Central memory CD8-positive, alpha-beta T cell (primary cell): Measurements from ENCODE around the gene PTPRM.

ENCODE experiments used
- ATAC-seq: fragments of 150-1000 bp; cut with Tn5 transposase; replicated peaks from 2 replicates; pipeline ENCODE4 v1.10.0; 2022; ENCODE audit warnings: mild to moderate bottlenecking, moderate FRiP score, moderate number of reproducible peaks; ENCODE audit not compliant: poor library complexity, severe bottlenecking; ENCODE audit errors: extremely low read depth
- DNase-seq, 2 donors: peaks; one replicate each; pipeline ENCODE4 v3.0.0; 2021; ENCODE audit warnings: low spot score in 2 of 2
- H3K27ac Mint-ChIP-seq: one replicate; pipeline ENCODE4 v1.8.0; 2022; ENCODE audit warnings: low read depth, mild to moderate bottlenecking, moderate library complexity, mixed read lengths
- H3K27me3 Mint-ChIP-seq: one replicate; pipeline ENCODE4 v1.8.0; 2022; ENCODE audit warnings: mixed read lengths
- H3K36me3 Mint-ChIP-seq: one replicate; pipeline ENCODE4 v1.8.0; 2022; ENCODE audit warnings: mild to moderate bottlenecking, moderate library complexity, mixed read lengths; ENCODE audit not compliant: insufficient read depth
- H3K4me1 Mint-ChIP-seq: one replicate; pipeline ENCODE4 v1.8.0; 2022; ENCODE audit warnings: mixed read lengths
- H3K4me3 Mint-ChIP-seq: one replicate; pipeline ENCODE4 v1.8.0; 2022; ENCODE audit warnings: mild to moderate bottlenecking, moderate library complexity, mixed read lengths
- H3K9me3 Mint-ChIP-seq: one replicate; pipeline ENCODE4 v1.8.0; 2022; ENCODE audit warnings: mixed read lengths

The PTPRM gene

GRCh38 chr18:8450013-8450412 is 882.9 kb downstream of the PTPRM start:
- Mint-ChIP-seq H3K27me3 (peaks cover 18% of the 10 kb centered on the region), H3K4me1 (no peaks in the 10 kb centered on the region), H3K36me3 (peaks cover 2% of the 10 kb centered on the region), H3K9me3 (peaks cover 5% of the 10 kb centered on the region), H3K27ac (no peak overlapping the region), H3K4me3 (no peak overlapping the region)
- ATAC-seq (no peak), DNase-seq (no peak)

- Mint-ChIP-seq H3K27me3 (peaks cover 18% of the 10 kb centered on the region), H3K4me1 (no peaks in the 10 kb centered on the region), H3K27ac (no peak overlapping the region), H3K4me3 (no peak overlapping the region), H3K9me3 (peaks cover 5% of the 10 kb centered on the region), H3K36me3 (peaks cover 2% of the 10 kb centered on the region)
- DNase-seq (no peak), ATAC-seq (no peak)
Measured at GRCh38 chr18:8450898-8451665, 884.0 kb downstream of the PTPRM start.

- no peaks in the 10 kb centered on the region for H3K9me3 Mint-ChIP-seq
Measured at GRCh38 chr18:8453528-8453927, 886.4 kb downstream of the PTPRM start.

GRCh38 chr18:8454136-8454535 is 887.0 kb downstream of the PTPRM start:
- no peak for ATAC-seq
- Mint-ChIP-seq H3K36me3 (peaks cover 4% of the 10 kb centered on the region), H3K4me1 (no peaks in the 10 kb centered on the region), H3K9me3 (no peaks in the 10 kb centered on the region), H3K4me3 (no peak overlapping the region), H3K27ac (no peak overlapping the region), H3K27me3 (no peaks in the 10 kb centered on the region)
- DNase-seq: no peak

More at GRCh38 chr18:8453528-8453927, 886.4 kb downstream of the PTPRM start:
- Mint-ChIP-seq H3K27me3 (peaks cover under 1% of the 10 kb centered on the region), H3K4me1 (no peaks in the 10 kb centered on the region), H3K4me3 (no peak overlapping the region), H3K36me3 (peaks cover 2% of the 10 kb centered on the region), H3K27ac (no peak overlapping the region)
- DNase-seq (no peak), ATAC-seq (no peak)

- no peak overlapping the region for H3K4me3 Mint-ChIP-seq
- ATAC-seq (no peak), DNase-seq (no peak)
- H3K36me3 Mint-ChIP-seq: peaks cover 4% of the 10 kb centered on the region
- no peaks in the 10 kb centered on the region for H3K4me1 Mint-ChIP-seq
- H3K9me3 Mint-ChIP-seq: no peaks in the 10 kb centered on the region
- H3K27me3 Mint-ChIP-seq: no peaks in the 10 kb centered on the region
- no peak overlapping the region for H3K27ac Mint-ChIP-seq
Measured at GRCh38 chr18:8455661-8456614, 888.8 kb downstream of the PTPRM start.
